CD4-positive, alpha-beta T cell treated with Interferon alpha-2 for 1 hour (primary cell): ENCODE results near the gene SORT1.
"Not testable (repeated sequence)": the region's sequence is repeated elsewhere in the genome, so short reads cannot be mapped to it uniquely, and the experiment has no call there.

Source experiments
- DNase-seq, 2 donors: peaks; one replicate each; pipeline ENCODE4 v3.0.0-alpha.2; 2020 to 2022

SORT1 gene

GRCh38 chr1:109379422-109379821 is 18.3 kb downstream of the SORT1 start:
- DNase-seq: no peak

- no peak for DNase-seq
Measured at GRCh38 chr1:109377698-109378097, 20.0 kb downstream of the SORT1 start.

GRCh38 chr1:109373696-109374095 is 24.0 kb downstream of the SORT1 start:
- not testable (repeated sequence) for DNase-seq

GRCh38 chr1:109373126-109373525 is 24.6 kb downstream of the SORT1 start:
- no peak for DNase-seq

GRCh38 chr1:109372281-109372680 is 25.4 kb downstream of the SORT1 start:
- DNase-seq: no peak

GRCh38 chr1:109371341-109371739 is 26.4 kb downstream of the SORT1 start:
- DNase-seq: peak in 1 of 2 donors; percentile 6

GRCh38 chr1:109370712-109371340 is 26.9 kb downstream of the SORT1 start:
- DNase-seq: no peak

GRCh38 chr1:109369167-109369746 is 28.5 kb downstream of the SORT1 start:
- peak in 1 of 2 donors; percentile 6 for DNase-seq

- no peak for DNase-seq
Measured at GRCh38 chr1:109368464-109368863, 29.3 kb downstream of the SORT1 start.

GRCh38 chr1:109367626-109368025 is 30.1 kb downstream of the SORT1 start:
- no peak for DNase-seq

- no peak for DNase-seq
Measured at GRCh38 chr1:109365642-109366204, 32.0 kb downstream of the SORT1 start.

- DNase-seq: no peak
Measured at GRCh38 chr1:109361649-109362048, 36.1 kb downstream of the SORT1 start.

- no peak for DNase-seq
Measured at GRCh38 chr1:109361069-109361468, 36.6 kb downstream of the SORT1 start.

GRCh38 chr1:109357616-109358015 is 40.1 kb downstream of the SORT1 start:
- no peak for DNase-seq

- no peak for DNase-seq
Measured at GRCh38 chr1:109356915-109357314, 40.8 kb downstream of the SORT1 start.

- DNase-seq: no peak
Measured at GRCh38 chr1:109356505-109356904, 41.2 kb downstream of the SORT1 start.

GRCh38 chr1:109354929-109355328 is 42.8 kb downstream of the SORT1 start:
- DNase-seq: no peak

GRCh38 chr1:109351457-109351856 is 46.3 kb downstream of the SORT1 start:
- DNase-seq: no peak

- no peak for DNase-seq
Measured at GRCh38 chr1:109350655-109351054, 47.1 kb downstream of the SORT1 start.

- DNase-seq: no peak
Measured at GRCh38 chr1:109350182-109350581, 47.5 kb downstream of the SORT1 start.

GRCh38 chr1:109347511-109347910 is 50.2 kb downstream of the SORT1 start:
- DNase-seq: no peak

- no peak for DNase-seq
Measured at GRCh38 chr1:109341944-109342930, 55.5 kb downstream of the SORT1 start.

GRCh38 chr1:109338608-109339007 is 59.1 kb downstream of the SORT1 start:
- no peak for DNase-seq
